ENCODE measurements around the gene LOXL1. TPM values are rescaled to one million over a fixed set of nuclear protein-coding genes. Genes with fewer than 3 reads are reported as not detected.
"Not testable (repeated sequence)": the region's sequence is repeated elsewhere in the genome, so short reads cannot be mapped to it uniquely, and the experiment has no call there.

Gene LOXL1
- total RNA-seq, 2 donors from 2014 or later = 20.5 to 22.5 TPM

DNA sequence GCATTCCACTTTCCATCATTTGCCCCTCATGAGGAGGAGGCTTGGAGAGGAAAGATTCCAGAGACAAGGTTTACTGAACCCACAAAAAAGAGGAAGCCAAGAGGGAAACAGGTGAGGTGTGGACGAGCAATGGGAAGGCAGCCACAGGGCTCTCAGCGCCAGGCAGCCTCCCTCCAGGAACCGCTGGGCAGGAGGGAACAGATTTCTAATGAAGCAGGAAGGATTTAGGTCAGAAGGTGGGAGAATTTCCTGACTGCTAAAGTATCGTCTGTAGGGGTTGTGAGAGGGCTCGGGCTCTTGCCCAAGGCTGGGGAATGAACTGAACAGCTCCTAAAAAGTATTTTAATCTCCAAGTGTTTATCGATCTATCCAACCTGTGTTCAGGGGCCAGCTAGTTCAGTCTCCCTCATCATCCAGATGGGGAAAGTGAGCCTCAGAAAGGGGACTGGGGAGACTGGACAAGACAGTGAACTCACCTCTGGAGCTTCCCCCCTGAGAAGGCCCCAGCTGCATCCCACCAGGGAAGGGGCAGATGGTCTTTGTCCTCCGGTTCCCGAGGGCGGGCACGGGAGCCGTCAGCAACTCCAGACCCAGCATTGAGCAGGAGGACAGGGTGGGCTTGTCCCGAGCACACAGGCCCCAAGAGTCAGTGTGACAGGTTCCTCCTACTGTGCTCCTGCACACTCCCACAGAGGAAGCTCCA lies 10.5 kb downstream of the LOXL1 start:
- peaks cover 8% of the 10 kb centered on the region for H3K4me1 ChIP-seq (replicated peaks)
- H3K4me3 ChIP-seq = no peak overlapping the region
- H3K27me3 ChIP-seq (replicated peaks; ENCODE audit: insufficient read depth) = no peaks in the 10 kb centered on the region
- H3K36me3 ChIP-seq = no peaks in the 10 kb centered on the region
- TF ChIP-seq POLR2AphosphoS5 (IDR thresholded peaks at IDR 0.05) = no peak
- TF ChIP-seq POLR2A (IDR thresholded peaks at IDR 0.05) = no peak
- TF ChIP-seq, protein P1, sequence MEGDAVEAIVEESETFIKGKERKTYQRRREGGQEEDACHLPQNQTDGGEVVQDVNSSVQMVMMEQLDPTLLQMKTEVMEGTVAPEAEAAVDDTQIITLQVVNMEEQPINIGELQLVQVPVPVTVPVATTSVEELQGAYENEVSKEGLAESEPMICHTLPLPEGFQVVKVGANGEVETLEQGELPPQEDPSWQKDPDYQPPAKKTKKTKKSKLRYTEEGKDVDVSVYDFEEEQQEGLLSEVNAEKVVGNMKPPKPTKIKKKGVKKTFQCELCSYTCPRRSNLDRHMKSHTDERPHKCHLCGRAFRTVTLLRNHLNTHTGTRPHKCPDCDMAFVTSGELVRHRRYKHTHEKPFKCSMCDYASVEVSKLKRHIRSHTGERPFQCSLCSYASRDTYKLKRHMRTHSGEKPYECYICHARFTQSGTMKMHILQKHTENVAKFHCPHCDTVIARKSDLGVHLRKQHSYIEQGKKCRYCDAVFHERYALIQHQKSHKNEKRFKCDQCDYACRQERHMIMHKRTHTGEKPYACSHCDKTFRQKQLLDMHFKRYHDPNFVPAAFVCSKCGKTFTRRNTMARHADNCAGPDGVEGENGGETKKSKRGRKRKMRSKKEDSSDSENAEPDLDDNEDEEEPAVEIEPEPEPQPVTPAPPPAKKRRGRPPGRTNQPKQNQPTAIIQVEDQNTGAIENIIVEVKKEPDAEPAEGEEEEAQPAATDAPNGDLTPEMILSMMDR (IDR thresholded peaks at IDR 0.05) = no peak
- 56% methylated on average over 12 of the region's 12 CpGs for WGBS
- no peaks in the 10 kb centered on the region for H3K9me3 ChIP-seq
- DNase-seq (ENCODE audit: low spot score) = no peak
- no peak overlapping the region for H3K27ac ChIP-seq
- intact Hi-C loops (cut with DNase I) = no loop called here

DNA sequence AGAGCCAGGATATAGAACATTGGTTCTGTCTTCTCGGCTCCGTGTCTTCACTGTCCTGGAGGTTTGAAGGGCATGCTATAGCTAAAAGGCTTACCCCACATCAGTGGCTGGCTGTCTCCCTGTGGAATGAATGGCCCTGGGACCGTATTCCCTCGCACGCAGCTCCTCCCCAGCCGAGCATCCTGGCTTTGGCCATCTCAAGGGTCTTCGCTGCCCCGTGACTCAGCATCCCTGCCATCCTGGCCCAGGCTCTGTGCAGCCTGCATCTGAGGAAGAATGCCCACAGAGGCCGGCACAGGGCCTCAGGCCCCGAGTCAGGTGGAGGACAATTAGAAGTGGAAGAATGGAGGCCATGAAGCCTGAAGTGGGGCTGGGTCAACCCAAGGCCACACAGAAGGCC lies 11.0 kb downstream of the LOXL1 start:
- no peaks in the 10 kb centered on the region for H3K9me3 ChIP-seq
- peaks cover 8% of the 10 kb centered on the region for H3K4me1 ChIP-seq (replicated peaks)
- TF ChIP-seq POLR2AphosphoS5 (IDR thresholded peaks at IDR 0.05) (no peak), POLR2A (IDR thresholded peaks at IDR 0.05) (no peak)
- TF ChIP-seq, protein P1 (IDR thresholded peaks at IDR 0.05) = no peak
- no peak for DNase-seq (ENCODE audit: low spot score)
- WGBS = 83% methylated on average over 10 of the region's 10 CpGs
- no peak overlapping the region for H3K27ac ChIP-seq
- H3K4me3 ChIP-seq = no peak overlapping the region
- H3K36me3 ChIP-seq = no peaks in the 10 kb centered on the region
- intact Hi-C loops (cut with DNase I) = no loop called here
- H3K27me3 ChIP-seq (replicated peaks; ENCODE audit: insufficient read depth) = no peaks in the 10 kb centered on the region

DNA sequence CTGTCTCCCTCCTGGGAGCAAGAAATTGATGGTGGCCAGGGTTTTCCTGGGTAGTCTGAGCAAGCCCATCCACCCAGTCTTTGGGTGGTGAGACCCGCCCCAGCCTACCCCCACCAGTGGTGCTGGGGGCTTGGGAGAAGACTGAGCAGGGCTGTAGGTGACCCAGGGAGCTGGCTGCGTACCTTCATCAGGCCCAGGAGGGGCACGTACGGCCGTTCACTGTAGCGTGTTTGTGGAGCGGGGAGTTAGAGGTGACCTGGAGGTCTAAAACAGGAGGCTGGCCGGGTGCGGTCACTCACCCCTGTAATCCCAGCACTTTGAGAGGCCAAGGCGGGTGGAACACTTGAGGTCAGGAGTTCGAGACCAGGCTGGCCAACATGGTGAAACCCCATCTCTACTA lies 11.5 kb downstream of the LOXL1 start:
- 98% methylated on average over 11 of the region's 11 CpGs for WGBS
- no peak overlapping the region for H3K27ac ChIP-seq
- H3K4me1 ChIP-seq (replicated peaks) = peaks cover 8% of the 10 kb centered on the region

DNA sequence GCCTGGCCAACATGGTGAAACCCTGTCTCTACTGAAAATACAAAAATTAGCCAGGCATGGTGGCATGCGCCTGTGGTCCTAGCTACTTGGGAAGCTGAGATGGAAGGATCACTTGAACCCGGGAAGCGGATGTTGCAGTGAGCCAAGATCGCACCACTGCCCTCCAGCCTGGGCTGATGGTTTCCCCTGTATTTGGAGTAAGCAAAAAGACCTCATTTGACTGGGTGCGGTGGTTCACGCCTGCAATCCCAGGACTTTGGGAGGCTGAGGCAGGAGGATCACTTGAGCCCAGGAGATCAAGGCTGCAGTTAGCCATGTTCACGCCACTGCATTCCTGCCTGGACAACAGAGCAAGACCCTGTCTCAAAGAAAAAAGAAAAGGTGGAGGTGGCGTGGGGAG lies 12.3 kb downstream of the LOXL1 start:
- WGBS = 97% methylated on average over 8 of the region's 8 CpGs
- intact Hi-C loops (cut with DNase I); H3K4me3 ChIP-seq; H3K27me3 ChIP-seq (replicated peaks; ENCODE audit: insufficient read depth); DNase-seq (ENCODE audit: low spot score); H3K27ac ChIP-seq; H3K36me3 ChIP-seq; H3K4me1 ChIP-seq (replicated peaks); H3K9me3 ChIP-seq: not testable (repeated sequence)

More for the DNA sequence above, 11.5 kb downstream of the LOXL1 start:
- TF ChIP-seq POLR2AphosphoS5 (IDR thresholded peaks at IDR 0.05) = no peak
- no peak for DNase-seq (ENCODE audit: low spot score)
- Histone ChIP-seq H3K36me3 (no peaks in the 10 kb centered on the region), H3K4me3 (no peak overlapping the region), H3K27me3 (replicated peaks; ENCODE audit: insufficient read depth) (no peaks in the 10 kb centered on the region), H3K9me3 (no peaks in the 10 kb centered on the region)
- intact Hi-C loops (cut with DNase I) = no loop called here

DNA sequence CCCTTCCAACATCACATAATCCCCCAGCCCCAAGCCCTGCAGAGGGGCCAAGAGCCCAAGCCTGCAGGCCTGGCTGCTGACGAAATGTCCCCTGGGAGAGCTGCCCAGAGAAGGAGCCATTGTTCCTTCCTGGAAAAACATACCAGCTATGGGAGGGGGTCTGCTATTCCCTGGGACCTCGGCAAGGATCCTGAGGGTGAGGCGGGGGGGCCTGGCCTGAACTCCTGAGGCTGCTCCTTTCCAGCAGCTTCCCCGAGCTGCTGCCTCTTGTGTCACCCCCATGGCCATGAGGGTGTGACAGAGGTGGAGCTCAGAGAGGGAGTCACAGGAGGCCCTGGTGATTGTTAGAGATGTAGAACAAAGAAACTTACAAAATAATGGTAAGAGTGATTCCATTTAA lies 12.9 kb downstream of the LOXL1 start:
- intact Hi-C loops (cut with DNase I) = no loop called here
- TF ChIP-seq, protein P1 (IDR thresholded peaks at IDR 0.05) = no peak
- TF ChIP-seq POLR2AphosphoS5 (IDR thresholded peaks at IDR 0.05) (no peak), POLR2A (IDR thresholded peaks at IDR 0.05) (no peak)
- Histone ChIP-seq H3K9me3 (no peaks in the 10 kb centered on the region), H3K4me3 (no peak overlapping the region), H3K27ac (no peak overlapping the region), H3K4me1 (replicated peaks) (peaks cover 7% of the 10 kb centered on the region), H3K36me3 (no peaks in the 10 kb centered on the region), H3K27me3 (replicated peaks; ENCODE audit: insufficient read depth) (no peaks in the 10 kb centered on the region)
- no peak for DNase-seq (ENCODE audit: low spot score)
- WGBS = 78% methylated on average over 4 of the region's 4 CpGs

Measured in prostate gland (tissue), 2 donors.